WERI-Rb-1 (cell line): ENCODE results near the gene SYCE1.
"Not testable (repeated sequence)": the region's sequence is repeated elsewhere in the genome, so short reads cannot be mapped to it uniquely, and the experiment has no call there.

Source experiments
- DNase-seq: peaks from one replicate; pipeline ENCODE4 v3.0.0-alpha.2; 2020
- H3K27ac ChIP-seq: fragments of 250-450 bp; sonication (Bioruptor Pico); 2 replicates; pipeline ENCODE4 v1.5.1; 2020; ENCODE audit warnings: mild to moderate bottlenecking, moderate library complexity
- H3K27me3 ChIP-seq: fragments of 250-450 bp; sonication (Bioruptor Pico); 2 replicates; pipeline ENCODE4 v1.5.1; 2021; ENCODE audit warnings: mild to moderate bottlenecking, low read depth, moderate library complexity; ENCODE audit not compliant: insufficient read depth, severe bottlenecking
- H3K36me3 ChIP-seq: fragments of 250-450 bp; sonication (Bioruptor Pico); 2 replicates; pipeline ENCODE4 v1.5.1; 2020; ENCODE audit warnings: mild to moderate bottlenecking, moderate library complexity
- H3K4me3 ChIP-seq: 2 replicates; pipeline ENCODE4 v1.5.1; 2011; ENCODE audit warnings: low read depth, mild to moderate bottlenecking, control low read depth, low read length
- H3K9me3 ChIP-seq: fragments of 250-450 bp; sonication (Bioruptor Pico); 2 replicates; pipeline ENCODE4 v1.5.1; 2021; ENCODE audit warnings: mild to moderate bottlenecking, moderate library complexity; ENCODE audit not compliant: severe bottlenecking
- CTCF ChIP-seq: IDR thresholded peaks from 2 replicates; pipeline ENCODE4 v1.5.1; 2011; ENCODE audit warnings: low read depth, mild to moderate bottlenecking, control low read depth, inconsistent platforms, low read length

SYCE1 gene

DNA sequence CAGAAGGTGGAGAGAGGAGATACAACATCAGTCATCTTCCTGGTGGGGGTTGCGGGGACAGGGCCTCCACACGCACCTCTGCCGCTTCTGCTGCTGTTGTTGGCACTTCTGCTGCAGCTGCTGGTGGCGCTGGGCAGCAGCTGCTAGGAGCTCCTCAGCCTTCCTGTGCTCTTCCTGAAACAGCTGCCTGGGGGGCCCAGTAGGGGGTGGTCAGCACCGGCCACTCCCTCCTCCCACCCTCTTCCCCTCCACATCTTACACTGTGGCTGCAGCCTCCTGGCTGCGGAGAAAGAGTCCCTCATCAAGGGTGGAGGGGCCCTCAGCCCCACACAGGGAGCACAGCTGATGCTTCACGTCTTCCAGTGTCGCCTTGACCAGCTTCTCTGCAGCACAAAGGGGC is 9.9 kb downstream of the SYCE1 start:
- Histone ChIP-seq H3K27ac (no peak overlapping the region), H3K4me3 (no peak overlapping the region), H3K27me3 (no peaks in the 10 kb centered on the region), H3K36me3 (no peaks in the 10 kb centered on the region), H3K9me3 (no peaks in the 10 kb centered on the region)
- no peak for DNase-seq
- no peak for TF ChIP-seq CTCF

- no peak for TF ChIP-seq CTCF
- Histone ChIP-seq H3K9me3 (no peaks in the 10 kb centered on the region), H3K27me3 (no peaks in the 10 kb centered on the region), H3K27ac (no peak overlapping the region), H3K36me3 (no peaks in the 10 kb centered on the region), H3K4me3 (no peak overlapping the region)
- no peak for DNase-seq
Observed at GRCh38 chr10:133554600-133554999, 10.8 kb downstream of the SYCE1 start.

DNA sequence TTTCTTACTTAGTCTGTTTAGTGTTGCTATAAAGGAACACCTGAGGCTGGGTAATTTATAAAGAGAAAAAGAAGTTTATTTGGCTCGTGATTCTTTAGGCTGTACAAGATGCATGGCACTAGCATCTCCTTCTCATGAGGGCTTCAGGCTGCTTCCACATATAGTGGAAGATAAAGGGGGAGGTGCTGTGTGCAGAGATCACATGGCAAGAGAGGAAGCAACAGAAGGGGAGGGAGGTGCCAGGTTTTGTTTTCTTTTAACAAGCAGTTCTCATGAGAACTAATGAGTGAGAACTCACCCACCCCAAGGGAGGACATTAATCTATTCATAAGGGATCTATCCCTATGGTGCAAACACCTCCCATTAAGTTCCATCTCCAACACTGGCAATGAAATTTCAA is 20.9 kb downstream of the SYCE1 start:
- no peak for TF ChIP-seq CTCF
- no peak for DNase-seq
- no peaks in the 10 kb centered on the region for H3K27me3 ChIP-seq
- no peak overlapping the region for H3K27ac ChIP-seq
- H3K9me3 ChIP-seq, result no peaks in the 10 kb centered on the region
- no peaks in the 10 kb centered on the region for H3K36me3 ChIP-seq
- no peak overlapping the region for H3K4me3 ChIP-seq

GRCh38 chr10:133541441-133541975 is 23.9 kb downstream of the SYCE1 start:
- DNase-seq, result peak; percentile 70
- not testable (repeated sequence) for H3K36me3 ChIP-seq

DNA sequence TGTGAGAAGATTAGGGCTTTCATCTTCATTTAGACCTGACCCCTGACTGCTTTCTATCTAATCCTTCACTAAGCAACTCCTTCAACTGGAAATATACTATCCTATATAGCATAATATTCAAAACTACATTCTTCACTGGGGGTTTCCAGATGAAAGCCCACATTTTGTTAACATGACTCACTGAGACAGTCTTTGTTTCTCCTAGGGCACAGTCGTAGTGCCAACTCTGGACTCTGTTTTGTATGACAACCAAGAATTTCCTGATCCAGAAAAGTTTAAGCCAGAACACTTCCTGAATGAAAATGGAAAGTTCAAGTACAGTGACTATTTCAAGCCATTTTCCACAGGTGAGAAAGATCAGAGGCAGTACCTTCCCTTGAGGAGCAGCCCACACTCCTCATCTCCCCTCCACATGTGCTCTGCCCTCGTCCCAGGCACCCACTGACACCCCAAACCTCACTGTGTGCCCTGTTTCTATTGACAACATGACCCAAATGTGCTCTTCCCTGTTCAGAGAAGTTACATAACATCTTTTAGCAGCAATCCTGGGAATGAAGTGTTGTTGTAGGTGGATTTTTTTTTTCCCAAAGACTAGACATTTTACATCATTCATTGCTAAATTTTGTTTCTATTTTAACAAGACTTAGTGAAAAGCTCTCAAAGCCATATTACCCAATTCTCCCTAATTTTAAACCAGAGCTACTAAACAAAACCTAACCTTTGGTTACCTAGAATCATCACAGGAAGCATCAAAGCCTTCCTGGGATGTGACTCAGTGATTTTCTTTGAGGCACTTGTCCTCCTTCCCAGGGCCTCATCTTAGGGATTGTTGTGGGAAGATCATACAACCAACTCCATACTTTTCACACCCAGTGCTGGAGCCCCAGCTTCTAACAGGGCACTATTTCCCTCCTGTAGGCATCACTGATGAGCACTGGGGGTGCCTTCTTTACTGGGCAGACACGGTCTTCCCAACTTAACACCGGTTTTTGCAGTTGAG is 27.5 kb downstream of the SYCE1 start:
- Histone ChIP-seq H3K4me3 (no peak overlapping the region), H3K9me3 (no peaks in the 10 kb centered on the region), H3K27ac (no peak overlapping the region), H3K27me3 (no peaks in the 10 kb centered on the region), H3K36me3 (no peaks in the 10 kb centered on the region)
- no peak for TF ChIP-seq CTCF
- DNase-seq, result no peak

More at GRCh38 chr10:133541441-133541975, 23.9 kb downstream of the SYCE1 start:
- not testable (repeated sequence) for H3K9me3 ChIP-seq, H3K27me3 ChIP-seq, H3K4me3 ChIP-seq
- peak overlapping the region; percentile 85 for H3K27ac ChIP-seq

GRCh38 chr10:133536198-133536597 is 29.2 kb downstream of the SYCE1 start:
- no peak for TF ChIP-seq CTCF
- H3K27ac ChIP-seq, result no peak overlapping the region
- no peaks in the 10 kb centered on the region for H3K27me3 ChIP-seq
- H3K4me3 ChIP-seq, result no peak overlapping the region
- no peaks in the 10 kb centered on the region for H3K9me3 ChIP-seq
- DNase-seq, result no peak
- H3K36me3 ChIP-seq, result no peaks in the 10 kb centered on the region
